Lower leg skin (tissue), 4 donors: ENCODE measurements around the gene AANAT. TPM values are rescaled to one million over a fixed set of nuclear protein-coding genes. Genes with fewer than 3 reads are reported as not detected.

Experiments
- DNase-seq, 2 donors: peaks; one replicate each; pipeline ENCODE4 v3.0.0-alpha.2; 2019; ENCODE audit warnings: low spot score in 2 of 2
- H3K4me3 ChIP-seq: fragments of 200-600 bp; sonication (generic); 2 replicates; pipeline ENCODE4 v1.5.1; 2017; ENCODE audit warnings: mild to moderate bottlenecking, low read depth; ENCODE audit not compliant: poor library complexity, severe bottlenecking
- CTCF ChIP-seq, 3 donors: fragments of 450-650 bp; IDR thresholded peaks; one replicate each; pipeline ENCODE4 v1.5.1; 2016; ENCODE audit warnings: antibody characterized with exemption in 3 of 3, mild to moderate bottlenecking in 3 of 3, moderate library complexity in 2 of 3
- POLR2A ChIP-seq, 2 donors: fragments of 450-650 bp; IDR thresholded peaks; one replicate each; pipeline ENCODE4 v1.6.1; 2016 to 2017; ENCODE audit warnings: antibody characterized with exemption in 2 of 2, mild to moderate bottlenecking in 1 of 2, moderate library complexity in 1 of 2
- WGBS, 2 donors: methylation state at CpG; one replicate each; pipeline ENCODE4 v1.1.5; 2018; 5-methylcytosine and 5-hydroxymethylcytosine counted together
- intact Hi-C: fragments of 100-400 bp; cut with DNase I; formaldehyde crosslinking; loops from one replicate; pipeline ENCODE4 v1.15.0; 2023; ENCODE audit warnings: low total_unique reads
- total RNA-seq, 4 donors: library from RNA; depleted of rRNA; stranded (reverse); fragments of >200 nt; gene quantifications; one replicate each; pipeline ENCODE4 v1.1.0, GENCODE V29; 2016

AANAT gene
- total RNA-seq, 4 donors from 2014 or later, result not detected

- H3K4me3 ChIP-seq, result no peak overlapping the region
- intact Hi-C loops, result no loop called here
- DNase-seq, result no peak
- 93% methylated on average over 14 of the region's 14 CpGs; no CpG with 5 or more reads in 1 of the 2 donors for WGBS, 2 donors
- TF ChIP-seq CTCF (IDR thresholded peaks at IDR 0.05) (no peak), POLR2A (IDR thresholded peaks at IDR 0.05) (no peak)
These were observed 1.2 kb downstream of the AANAT start for GRCh38 chr17:76468634-76469010.

GRCh38 chr17:76469076-76469990 is 1.9 kb downstream of the AANAT start:
- TF ChIP-seq CTCF (IDR thresholded peaks at IDR 0.05), result no peak
- TF ChIP-seq POLR2A (IDR thresholded peaks at IDR 0.05), result no peak
- 93 to 94% methylated on average over 28 to 33 of the region's 38 CpGs for WGBS, 2 donors
- H3K4me3 ChIP-seq, result no peak overlapping the region
- intact Hi-C loops, result no loop called here
- DNase-seq, result no peak

GRCh38 chr17:76469991-76470739 is 2.8 kb downstream of the AANAT start:
- intact Hi-C loops, result no loop called here
- 85 to 89% methylated on average over 13 of the region's 13 CpGs for WGBS, 2 donors
- no peak for TF ChIP-seq CTCF (IDR thresholded peaks at IDR 0.05)
- no peak for TF ChIP-seq POLR2A (IDR thresholded peaks at IDR 0.05)
- DNase-seq, result no peak
- H3K4me3 ChIP-seq, result no peak overlapping the region

- H3K4me3 ChIP-seq, result no peak overlapping the region
- no peak for TF ChIP-seq CTCF (IDR thresholded peaks at IDR 0.05)
- TF ChIP-seq POLR2A (IDR thresholded peaks at IDR 0.05), result no peak
- intact Hi-C loops, result no loop called here
- WGBS, 2 donors, result 89 to 93% methylated on average over 32 to 34 of the region's 35 CpGs
- DNase-seq, result no peak
These were observed 4.3 kb downstream of the AANAT start for GRCh38 chr17:76471498-76472257.

- H3K4me3 ChIP-seq, result no peak overlapping the region
- TF ChIP-seq POLR2A (IDR thresholded peaks at IDR 0.05), result no peak
- no peak for DNase-seq
- 80 to 91% methylated on average over 14 to 15 of the region's 15 CpGs for WGBS, 2 donors
- intact Hi-C loops, result no loop called here
These were observed 4.8 kb downstream of the AANAT start for GRCh38 chr17:76472258-76472645.
